RWPE2 (cell line): ENCODE results near the gene CRYBB1.

Source experiments
- ATAC-seq: fragments of 200-7000 bp; cut with Tn5 transposase; 3 replicates; pipeline ENCODE4 v1.9.1; 2021; ENCODE audit warnings: low read depth
- DNase-seq: peaks from one replicate; pipeline ENCODE4 v3.0.0-alpha.2; 2020; ENCODE audit warnings: low spot score
- H3K27ac ChIP-seq: fragments of 450-650 bp; 2 replicates; pipeline ENCODE4 v1.5.1; 2017; ENCODE audit warnings: mild to moderate bottlenecking; ENCODE audit not compliant: poor library complexity, severe bottlenecking
- H3K27me3 ChIP-seq: fragments of 250-450 bp; sonication (Bioruptor Pico); 2 replicates; pipeline ENCODE4 v1.5.1; 2021; ENCODE audit warnings: mild to moderate bottlenecking, moderate library complexity; ENCODE audit not compliant: insufficient read depth, poor library complexity, severe bottlenecking
- H3K36me3 ChIP-seq: fragments of 250-450 bp; sonication (Bioruptor Pico); 2 replicates; pipeline ENCODE4 v1.5.1; 2020; ENCODE audit warnings: low read depth, mild to moderate bottlenecking, moderate library complexity
- H3K4me1 ChIP-seq: fragments of 250-450 bp; sonication (Bioruptor Pico); 2 replicates; pipeline ENCODE4 v1.5.1; 2021; ENCODE audit warnings: mild to moderate bottlenecking, moderate library complexity; ENCODE audit not compliant: insufficient read depth, poor library complexity, severe bottlenecking
- H3K4me3 ChIP-seq: fragments of 250-450 bp; sonication (Bioruptor Pico); 2 replicates; pipeline ENCODE4 v1.5.1; 2021; ENCODE audit warnings: mild to moderate bottlenecking, moderate library complexity; ENCODE audit not compliant: severe bottlenecking
- H3K9me3 ChIP-seq: fragments of 250-450 bp; sonication (Bioruptor Pico); 2 replicates; pipeline ENCODE4 v1.5.1; 2021; ENCODE audit warnings: mild to moderate bottlenecking, moderate library complexity; ENCODE audit not compliant: severe bottlenecking
- TF ChIP-seq, protein P1 (sequence below): fragments of 450-650 bp; IDR thresholded peaks from one replicate; pipeline ENCODE4 v1.5.1; 2017; ENCODE audit warnings: mild to moderate bottlenecking, moderate library complexity; ENCODE audit not compliant: poor library complexity, severe bottlenecking

The CRYBB1 gene

DNA sequence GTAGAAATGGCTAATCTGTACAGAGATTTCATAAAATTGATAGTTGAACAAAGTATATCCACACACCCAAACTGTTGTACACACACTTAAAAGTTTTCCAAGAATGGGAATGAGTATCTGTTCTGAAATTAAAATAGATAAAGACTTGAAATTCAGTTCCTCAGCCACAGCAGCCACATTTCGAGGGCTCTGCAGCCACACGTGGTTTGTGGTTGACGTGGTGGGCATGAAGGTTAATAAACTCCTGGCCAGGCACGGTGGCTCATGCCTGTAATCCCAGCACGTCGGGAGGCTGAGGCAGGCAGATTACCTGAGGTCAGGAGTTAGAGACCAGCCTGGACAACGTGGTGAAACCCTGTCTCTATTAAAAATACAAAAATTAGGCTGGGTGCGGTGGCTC, 51.9 kb downstream of the CRYBB1 start:
- Histone ChIP-seq H3K9me3 (no peaks in the 10 kb centered on the region), H3K4me1 (peaks cover 34% of the 10 kb centered on the region), H3K36me3 (no peaks in the 10 kb centered on the region), H3K27me3 (no peaks in the 10 kb centered on the region), H3K27ac (peak overlapping the region; percentile 30), H3K4me3 (no peak overlapping the region)
- DNase-seq (no peak), ATAC-seq (no peak)
- TF ChIP-seq, protein P1, sequence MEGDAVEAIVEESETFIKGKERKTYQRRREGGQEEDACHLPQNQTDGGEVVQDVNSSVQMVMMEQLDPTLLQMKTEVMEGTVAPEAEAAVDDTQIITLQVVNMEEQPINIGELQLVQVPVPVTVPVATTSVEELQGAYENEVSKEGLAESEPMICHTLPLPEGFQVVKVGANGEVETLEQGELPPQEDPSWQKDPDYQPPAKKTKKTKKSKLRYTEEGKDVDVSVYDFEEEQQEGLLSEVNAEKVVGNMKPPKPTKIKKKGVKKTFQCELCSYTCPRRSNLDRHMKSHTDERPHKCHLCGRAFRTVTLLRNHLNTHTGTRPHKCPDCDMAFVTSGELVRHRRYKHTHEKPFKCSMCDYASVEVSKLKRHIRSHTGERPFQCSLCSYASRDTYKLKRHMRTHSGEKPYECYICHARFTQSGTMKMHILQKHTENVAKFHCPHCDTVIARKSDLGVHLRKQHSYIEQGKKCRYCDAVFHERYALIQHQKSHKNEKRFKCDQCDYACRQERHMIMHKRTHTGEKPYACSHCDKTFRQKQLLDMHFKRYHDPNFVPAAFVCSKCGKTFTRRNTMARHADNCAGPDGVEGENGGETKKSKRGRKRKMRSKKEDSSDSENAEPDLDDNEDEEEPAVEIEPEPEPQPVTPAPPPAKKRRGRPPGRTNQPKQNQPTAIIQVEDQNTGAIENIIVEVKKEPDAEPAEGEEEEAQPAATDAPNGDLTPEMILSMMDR, result no peak

GRCh38 chr22:26565181-26565580, 52.6 kb downstream of the CRYBB1 start:
- no peak for DNase-seq
- TF ChIP-seq, protein P1, result no peak
- Histone ChIP-seq H3K4me1 (peaks cover 34% of the 10 kb centered on the region), H3K27ac (peak overlapping the region; percentile 30), H3K4me3 (no peak overlapping the region), H3K36me3 (no peaks in the 10 kb centered on the region), H3K9me3 (no peaks in the 10 kb centered on the region), H3K27me3 (no peaks in the 10 kb centered on the region)
- ATAC-seq, result peak; percentile 43; the same call in 2 of the 3 replicates

- H3K4me3 ChIP-seq, result no peak overlapping the region
- ATAC-seq, result no peak
- TF ChIP-seq, protein P1, result no peak
- no peaks in the 10 kb centered on the region for H3K9me3 ChIP-seq
- peak overlapping the region; percentile 30 for H3K27ac ChIP-seq
- H3K27me3 ChIP-seq, result no peaks in the 10 kb centered on the region
- H3K4me1 ChIP-seq, result peaks cover 34% of the 10 kb centered on the region
- H3K36me3 ChIP-seq, result no peaks in the 10 kb centered on the region
- no peak for DNase-seq
Measured at GRCh38 chr22:26564672-26565071, 53.2 kb downstream of the CRYBB1 start.

DNA sequence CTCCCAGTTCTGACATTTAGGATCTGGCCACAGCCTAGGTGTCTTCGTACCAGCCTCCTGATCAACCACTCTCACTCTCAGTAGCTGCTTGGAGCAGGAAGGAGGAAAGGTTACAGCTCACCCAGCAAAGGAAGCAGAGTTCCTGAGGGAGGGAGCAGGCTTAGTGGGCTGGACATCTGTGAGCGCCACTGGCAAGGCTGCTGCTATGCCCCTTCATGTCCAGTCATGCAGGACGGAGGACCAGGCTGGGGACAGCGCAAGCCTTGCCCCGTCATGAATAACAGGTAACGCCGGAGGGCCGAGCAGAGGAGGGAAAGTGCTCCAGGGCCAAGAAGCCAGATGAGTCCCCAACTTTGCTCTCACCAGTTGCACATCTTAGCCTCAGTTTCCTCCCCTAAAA, 53.6 kb downstream of the CRYBB1 start:
- ATAC-seq (peak; percentile 67), DNase-seq (no peak)
- Histone ChIP-seq H3K36me3 (no peaks in the 10 kb centered on the region), H3K9me3 (no peaks in the 10 kb centered on the region), H3K4me3 (no peak overlapping the region), H3K27ac (peak overlapping the region; percentile 30), H3K4me1 (peaks cover 34% of the 10 kb centered on the region), H3K27me3 (no peaks in the 10 kb centered on the region)
- TF ChIP-seq, protein P1, result no peak

DNA sequence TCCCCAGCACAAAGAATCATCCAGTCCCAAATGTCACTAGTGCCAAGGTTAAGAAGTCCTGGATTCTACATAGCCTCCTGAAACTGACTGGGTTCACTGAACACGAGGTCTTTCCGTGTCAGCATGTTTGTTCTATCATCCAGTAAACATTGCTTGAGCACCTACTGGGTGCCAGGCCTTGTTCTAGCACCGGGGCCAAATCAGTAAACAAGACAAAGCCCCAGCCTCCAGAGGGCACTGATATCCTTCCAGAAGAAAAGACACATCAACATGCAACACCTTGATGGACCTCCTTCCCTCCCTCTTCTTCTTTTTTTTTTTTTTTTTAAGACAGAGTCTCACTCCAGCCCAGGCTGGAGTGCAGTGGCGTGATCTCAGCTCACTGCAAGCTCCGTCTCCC, 54.8 kb downstream of the CRYBB1 start:
- Histone ChIP-seq H3K27ac (no peak overlapping the region), H3K27me3 (no peaks in the 10 kb centered on the region), H3K9me3 (no peaks in the 10 kb centered on the region), H3K4me1 (peaks cover 22% of the 10 kb centered on the region), H3K4me3 (no peak overlapping the region), H3K36me3 (no peaks in the 10 kb centered on the region)
- TF ChIP-seq, protein P1, result peak; percentile 23
- DNase-seq (no peak), ATAC-seq (no peak)
